ENCODE measurements around the gene ANO3.
"Not testable (repeated sequence)": the region's sequence is repeated elsewhere in the genome, so short reads cannot be mapped to it uniquely, and the experiment has no call there.

Gene ANO3

DNA sequence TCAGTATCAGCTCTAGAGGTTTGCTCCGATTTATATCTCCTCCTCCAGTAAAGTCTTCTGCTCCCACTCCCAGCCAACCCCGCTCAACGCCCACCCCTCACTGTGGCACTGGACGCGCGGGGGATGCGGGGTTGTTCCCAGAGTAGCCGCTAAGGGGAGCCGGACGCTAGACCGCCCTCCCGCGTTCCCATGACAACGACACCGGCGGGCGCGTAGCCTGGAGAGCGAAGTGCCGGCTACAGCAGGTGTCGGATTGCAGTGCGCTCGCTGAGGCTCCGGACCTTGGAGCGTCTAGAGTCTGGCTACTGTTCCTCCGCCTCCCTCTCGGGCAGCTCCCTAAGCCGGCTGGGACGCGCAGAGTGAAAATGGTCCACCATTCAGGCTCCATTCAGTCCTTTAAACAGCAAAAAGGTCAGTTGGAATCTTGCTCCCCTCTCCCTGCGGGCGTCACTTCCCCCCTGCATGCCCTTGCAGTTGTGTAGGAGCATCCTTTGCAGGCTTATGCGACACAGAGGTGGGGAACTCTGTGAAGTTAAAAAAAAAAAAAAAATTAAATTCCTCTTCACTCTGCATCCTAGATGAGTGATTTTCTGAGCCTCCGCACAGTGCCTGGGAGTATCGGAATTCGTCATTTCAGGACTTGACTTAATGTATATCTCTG lies at the start of gene ANO3:
Gene ANO3 (plus strand): TSS at position 220 of the 661 bp plus-strand sequence. CDS start 146 bp downstream, at position 366.
- DNase-seq (ENCODE audit: low read depth in 1 of 2, low spot score in 1 of 2), result no peak

DNA sequence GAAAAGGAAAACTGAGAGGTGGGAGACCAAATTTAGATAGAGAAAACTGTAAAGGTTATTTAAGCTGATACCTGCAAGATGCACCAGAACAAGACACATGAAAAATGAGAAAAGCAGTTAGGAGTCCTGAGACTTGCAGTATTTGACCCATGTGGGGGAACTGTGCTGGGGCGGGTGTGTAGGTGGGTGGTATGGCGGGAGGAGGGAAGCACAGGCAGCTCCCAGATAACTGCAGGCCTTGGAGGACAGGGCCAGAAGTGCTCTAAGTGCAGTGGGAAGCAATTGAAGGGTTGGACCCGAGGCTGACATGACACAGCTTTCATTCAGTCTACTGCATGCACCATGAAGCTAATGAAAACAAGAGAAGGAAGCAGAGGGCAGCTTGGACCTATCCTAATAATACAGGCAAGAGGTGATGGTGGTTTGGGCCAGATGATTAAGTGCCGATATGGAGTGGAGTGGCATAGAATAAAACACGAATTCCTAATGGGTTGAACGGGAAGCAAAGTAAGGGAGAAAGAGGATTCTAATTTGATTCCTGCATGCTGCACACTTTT lies 48.0 kb upstream of the ANO3 start:
- DNase-seq (ENCODE audit: low read depth in 1 of 2, low spot score in 1 of 2), result no peak

DNA sequence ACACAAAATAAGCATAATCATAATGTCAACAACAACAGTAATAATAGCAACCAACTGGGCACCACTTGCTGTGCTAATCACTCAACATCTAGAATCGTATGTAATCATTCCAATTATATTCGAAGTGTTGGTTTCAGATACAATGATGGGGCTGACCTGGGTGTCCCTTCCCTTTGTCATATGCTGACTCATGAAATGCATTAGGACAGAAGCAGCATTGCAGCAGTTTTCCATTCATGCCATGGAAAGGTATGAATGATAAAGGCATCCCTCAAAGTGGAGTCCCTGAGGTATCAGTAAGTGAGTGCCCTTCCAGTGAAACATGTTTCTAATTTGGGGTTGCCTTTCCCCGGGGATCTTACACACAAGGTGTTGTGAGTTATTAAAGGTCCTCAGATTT lies 46.3 kb upstream of the ANO3 start:
- DNase-seq (ENCODE audit: low read depth in 1 of 2, low spot score in 1 of 2), result no peak

DNA sequence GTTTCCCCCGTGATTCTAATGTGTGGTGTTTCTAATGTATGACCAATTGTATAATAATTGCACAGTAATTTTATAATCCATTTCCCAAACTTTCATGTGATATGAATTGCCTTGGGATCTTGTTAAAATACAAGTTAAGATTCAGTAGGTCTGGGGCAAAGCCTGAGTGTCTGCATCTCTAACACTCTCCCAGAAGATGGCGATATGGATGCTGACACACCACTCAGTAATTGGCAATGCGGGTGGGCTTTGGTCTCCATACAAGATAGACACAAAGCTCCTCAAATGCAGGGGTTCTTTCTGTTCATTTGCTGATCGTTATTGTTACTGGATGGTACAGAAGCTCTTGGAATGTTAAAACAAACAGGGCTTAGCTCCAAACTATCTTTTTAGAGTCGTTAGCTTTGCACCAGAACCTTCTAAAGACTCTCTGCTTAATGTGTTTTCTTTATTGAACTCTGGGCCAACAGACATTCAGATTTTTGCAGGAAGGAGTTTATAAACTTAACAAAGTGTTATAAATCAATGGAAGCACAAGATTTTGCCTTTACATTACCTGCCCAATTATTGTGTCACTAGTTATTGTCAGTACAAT lies 45.4 kb upstream of the ANO3 start:
- no peak for DNase-seq (ENCODE audit: low read depth in 1 of 2, low spot score in 1 of 2)

- no peak for DNase-seq (ENCODE audit: low read depth in 1 of 2, low spot score in 1 of 2)
Measured at GRCh38 chr11:26287067-26287518, 44.8 kb upstream of the ANO3 start.

DNA sequence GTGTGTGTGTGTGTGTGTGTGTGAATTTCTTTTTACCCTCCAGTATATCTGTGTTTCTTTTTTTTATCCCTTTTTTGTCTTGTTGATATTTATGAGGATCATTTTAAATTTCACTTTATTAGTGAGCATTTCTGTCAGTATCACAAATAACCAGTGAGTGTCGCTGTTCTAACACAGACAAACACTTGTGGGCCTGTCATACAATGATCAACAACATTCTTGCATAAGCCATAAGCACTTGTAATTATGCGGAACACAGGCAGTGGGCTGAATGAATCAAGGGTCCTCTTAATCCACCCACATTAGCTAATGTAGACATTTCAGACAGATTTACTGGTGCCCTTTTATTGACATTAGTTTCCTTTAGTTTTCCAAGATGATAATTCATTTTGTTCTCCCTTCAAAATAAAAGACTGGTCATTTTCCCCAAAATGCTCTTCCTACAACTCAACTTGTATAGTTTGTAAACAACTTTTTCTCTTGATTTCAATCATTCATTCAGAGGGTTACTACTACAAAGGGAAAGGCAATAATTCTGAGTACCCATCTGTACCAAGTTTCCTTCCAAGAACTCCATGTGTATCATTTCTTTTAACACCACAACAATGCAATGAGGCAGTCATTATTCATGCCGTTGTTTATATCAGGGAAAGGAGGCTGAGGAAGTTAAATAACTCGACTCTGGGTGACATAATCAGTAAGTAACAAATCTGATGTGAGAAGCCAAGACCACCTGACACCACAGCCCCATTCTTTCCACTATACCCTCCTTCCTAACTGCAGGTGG lies 34.5 kb upstream of the ANO3 start:
- no peak for DNase-seq (ENCODE audit: low read depth in 1 of 2, low spot score in 1 of 2)

DNA sequence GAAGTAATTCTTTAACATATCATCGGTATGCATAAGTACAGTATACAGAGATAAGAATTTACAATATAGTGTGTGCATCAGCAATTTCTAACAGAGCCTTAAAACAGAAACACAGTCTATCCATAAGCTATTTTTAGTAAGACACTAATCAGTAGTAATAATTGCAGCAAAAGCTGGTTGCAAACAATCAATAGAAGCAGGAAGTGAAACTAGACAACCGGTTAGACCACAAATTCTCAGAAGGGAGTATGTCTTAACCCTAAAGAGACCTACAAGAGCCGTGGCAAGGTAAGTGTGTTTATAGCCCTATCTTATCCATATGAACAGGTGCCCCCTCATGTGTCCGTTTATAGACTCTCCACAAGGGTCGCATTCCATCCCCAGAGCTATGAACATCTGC lies 15.6 kb upstream of the ANO3 start:
- not testable (repeated sequence) for DNase-seq (ENCODE audit: low read depth in 1 of 2, low spot score in 1 of 2)

GRCh38 chr11:26319906-26320305 lies 12.0 kb upstream of the ANO3 start:
- DNase-seq (ENCODE audit: low read depth in 1 of 2, low spot score in 1 of 2), result no peak

- DNase-seq (ENCODE audit: low read depth in 1 of 2, low spot score in 1 of 2), result no peak
Measured at GRCh38 chr11:26321516-26321915, 10.4 kb upstream of the ANO3 start.

DNA sequence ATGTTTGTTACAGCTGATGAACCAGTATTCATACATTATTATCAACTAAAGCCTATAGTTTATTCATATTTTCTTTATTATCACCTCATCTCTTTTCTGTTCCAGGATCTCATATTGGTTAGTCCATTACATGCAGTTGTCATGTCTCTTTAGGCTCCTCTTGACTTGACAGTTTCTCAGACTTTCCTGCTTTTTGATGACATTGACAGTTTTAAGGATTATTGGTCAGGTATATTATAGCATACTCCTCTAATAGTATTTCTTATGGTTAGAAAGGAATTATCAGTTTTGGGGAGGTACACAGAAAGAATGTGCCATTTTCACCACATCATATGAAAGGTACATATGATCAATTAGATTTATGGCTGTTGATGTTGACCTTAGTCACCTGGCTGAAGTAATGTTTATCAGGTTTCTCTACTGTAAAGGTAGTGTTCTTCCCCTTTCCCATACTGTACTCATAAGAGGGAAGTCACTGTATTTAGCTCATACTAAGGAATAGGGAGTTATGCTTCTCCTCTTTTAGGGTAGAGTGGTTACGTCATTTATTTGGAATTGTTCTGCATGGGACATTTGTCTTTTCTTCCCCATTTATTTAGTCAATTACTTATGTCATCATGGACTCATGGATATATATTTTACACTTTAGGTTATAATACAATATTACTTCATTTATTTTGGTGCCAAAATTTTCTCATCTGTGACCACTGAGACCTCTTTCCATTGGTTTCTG lies 9.4 kb upstream of the ANO3 start:
- no peak for DNase-seq (ENCODE audit: low read depth in 1 of 2, low spot score in 1 of 2)

- no peak for DNase-seq (ENCODE audit: low read depth in 1 of 2, low spot score in 1 of 2)
Measured at GRCh38 chr11:26323837-26324236, 8.1 kb upstream of the ANO3 start.

DNA sequence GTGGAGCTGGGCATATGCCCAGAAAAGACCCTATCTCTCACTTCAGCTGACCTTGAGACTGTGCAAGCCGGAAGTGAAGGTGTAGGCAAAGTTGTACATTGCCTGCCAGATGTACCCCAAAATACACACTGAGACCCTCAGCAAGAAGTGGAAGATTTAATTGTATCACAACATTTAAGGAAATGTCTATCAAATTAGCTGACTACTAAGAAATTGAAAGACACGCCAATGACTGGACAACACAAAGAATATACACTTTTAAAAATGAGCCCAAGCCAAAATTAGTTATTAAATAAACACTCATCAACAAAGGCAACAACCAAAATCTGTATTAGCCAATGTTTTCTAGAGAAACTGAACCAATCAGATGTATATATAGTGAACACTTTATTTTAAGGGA lies 7.7 kb upstream of the ANO3 start:
- DNase-seq (ENCODE audit: low read depth in 1 of 2, low spot score in 1 of 2), result no peak

DNA sequence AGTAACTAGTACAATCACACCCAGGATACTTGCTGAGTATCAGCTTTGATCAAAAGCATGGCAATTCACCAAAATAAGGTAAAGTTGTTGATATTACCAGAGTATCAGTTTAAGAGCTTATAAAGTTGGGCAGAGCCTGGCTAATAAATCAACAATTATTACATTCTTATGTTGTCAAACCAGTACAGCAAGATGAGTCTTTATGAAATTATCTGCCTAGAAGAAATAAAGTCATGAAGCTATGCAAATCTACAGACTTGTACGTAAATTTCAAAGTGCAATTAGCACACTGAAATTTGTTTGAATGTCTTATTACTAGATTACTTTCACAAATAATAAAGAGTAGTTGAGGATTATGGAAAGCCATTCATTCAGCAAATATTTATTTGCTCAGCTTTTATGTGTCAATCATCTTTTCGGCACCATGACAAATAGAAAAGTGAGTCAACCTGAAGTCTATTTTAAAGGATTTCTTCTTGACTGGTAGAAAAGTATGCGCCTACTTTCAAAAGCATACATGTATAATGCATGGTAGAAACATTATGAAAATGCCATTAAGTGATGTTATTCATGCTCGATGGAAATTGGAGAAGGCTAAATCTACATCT lies 5.0 kb upstream of the ANO3 start:
- DNase-seq (ENCODE audit: low read depth in 1 of 2, low spot score in 1 of 2), result no peak

DNA sequence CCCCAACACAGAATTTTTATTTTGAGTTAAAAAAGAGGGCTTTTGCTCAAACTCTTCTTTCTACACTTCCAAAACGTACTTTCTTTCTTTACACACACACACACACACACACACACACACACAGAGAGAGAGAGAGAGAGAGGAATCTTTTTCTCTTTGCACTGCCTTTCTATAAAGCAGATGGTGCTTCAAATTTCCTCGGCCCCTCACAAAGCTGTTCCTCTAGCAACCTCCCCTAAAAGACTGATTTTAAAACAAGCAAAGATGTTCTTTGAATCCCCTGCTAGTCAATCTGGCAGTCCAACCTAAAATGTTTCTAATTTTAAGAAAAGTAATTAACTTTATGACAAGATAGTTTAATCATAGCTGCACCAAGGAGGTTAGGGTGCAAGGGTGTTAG lies 2.7 kb upstream of the ANO3 start:
- no peak for DNase-seq (ENCODE audit: low read depth in 1 of 2, low spot score in 1 of 2)

GRCh38 chr11:26330262-26330661 lies 1.7 kb upstream of the ANO3 start:
- no peak for DNase-seq (ENCODE audit: low read depth in 1 of 2, low spot score in 1 of 2)

DNA sequence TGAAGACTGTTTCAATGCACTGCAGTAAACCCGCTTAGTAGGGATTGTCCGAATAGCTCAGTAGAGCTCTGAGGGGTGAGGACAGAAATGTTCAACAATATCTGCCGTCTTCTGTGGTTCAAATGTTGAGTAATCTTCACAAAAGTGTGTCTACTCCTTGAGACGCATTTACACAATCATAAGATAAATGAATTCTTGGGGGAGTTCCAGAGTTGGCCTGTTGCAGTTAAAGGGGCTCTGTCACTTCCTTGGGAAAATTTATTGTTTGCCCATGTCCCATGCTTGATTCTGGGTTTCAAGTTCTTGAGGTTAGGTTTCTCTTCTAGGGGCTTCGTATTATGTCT lies 614 bp downstream of the ANO3 start:
- no peak for DNase-seq (ENCODE audit: low read depth in 1 of 2, low spot score in 1 of 2)

- DNase-seq (ENCODE audit: low read depth in 1 of 2, low spot score in 1 of 2), result no peak
Measured at GRCh38 chr11:26333906-26334305, 2.0 kb downstream of the ANO3 start.

DNA sequence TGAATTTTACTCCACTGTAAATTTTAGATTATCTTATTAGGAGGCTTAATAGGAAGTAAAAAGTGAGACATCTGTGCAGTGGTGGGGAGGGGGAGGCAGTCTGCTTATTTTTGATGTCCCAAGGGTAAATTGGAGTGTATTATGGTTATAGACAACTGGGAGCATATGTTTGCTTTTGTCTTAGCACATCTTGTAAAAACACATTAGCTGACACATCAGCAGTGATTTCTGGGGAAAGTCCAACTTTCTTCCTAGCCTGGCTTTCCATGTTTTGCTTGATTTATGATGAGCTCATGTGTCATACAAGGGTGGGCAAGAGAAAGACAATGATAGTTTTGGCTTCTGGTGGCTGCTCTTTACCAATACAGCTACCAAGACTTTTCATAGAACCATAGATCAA lies 4.0 kb downstream of the ANO3 start:
- no peak for DNase-seq (ENCODE audit: low read depth in 1 of 2, low spot score in 1 of 2)

GRCh38 chr11:26344647-26345046 lies 12.7 kb downstream of the ANO3 start:
- DNase-seq (ENCODE audit: low read depth in 1 of 2, low spot score in 1 of 2), result no peak

- DNase-seq (ENCODE audit: low read depth in 1 of 2, low spot score in 1 of 2), result no peak
Measured at GRCh38 chr11:26348776-26349175, 16.8 kb downstream of the ANO3 start.

DNA sequence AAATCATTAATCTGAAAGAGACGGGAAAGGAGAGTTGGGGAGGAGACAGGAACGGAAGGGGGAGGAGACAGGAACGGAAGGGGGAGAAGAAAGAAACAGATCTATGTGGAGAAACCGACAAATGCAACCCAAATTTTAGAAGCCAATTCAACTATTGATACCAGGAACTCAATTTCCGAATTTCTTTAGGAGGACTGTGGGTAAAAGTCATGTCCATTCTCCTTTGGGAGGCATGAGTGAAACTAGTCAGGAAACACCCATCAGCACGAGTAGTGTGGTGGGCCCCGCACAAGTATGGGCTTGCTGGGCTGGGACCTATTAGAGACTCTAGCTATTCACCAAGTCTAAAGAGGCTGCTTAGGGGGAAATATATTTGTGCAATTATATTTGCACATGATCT lies 18.1 kb downstream of the ANO3 start:
- DNase-seq (ENCODE audit: low read depth in 1 of 2, low spot score in 1 of 2), result no peak
